K562 (cell line): ENCODE results near the gene PPM1F. TPM values are rescaled to one million over a fixed set of nuclear protein-coding genes. Genes with fewer than 3 reads are reported as not detected.
A peak's percentile ranks its signal among the peaks of the same experiment; 100 is the strongest.

Experiments used
- CTBP1 ChIP-seq: fragments of 450-650 bp; IDR thresholded peaks from 2 replicates; pipeline ENCODE4 v1.6.1; 2016; ENCODE audit warnings: borderline replicate concordance
- ILF3 ChIP-seq: fragments of 450-650 bp; IDR thresholded peaks from 2 replicates; pipeline ENCODE4 v1.6.1; 2018; ENCODE audit warnings: antibody characterized with exemption, mild to moderate bottlenecking, moderate library complexity, borderline replicate concordance
- MAZ ChIP-seq, 2 experiments: fragments of 450-650 bp in 1 of 2; sonication (generic) in 1 of 2; formaldehyde crosslinking; IDR thresholded peaks in 1 of 2; conservative IDR thresholded peaks in 1 of 2; 2 replicates each; pipeline versions ENCODE4 v1.4.0 to v1.5.0; 2020; ENCODE audit warnings: mild to moderate bottlenecking in 1 of 2, missing genetic modification reagents in 1 of 2
- MTF1 ChIP-seq: fragments of 250-450 bp; sonication (Bioruptor Pico); IDR thresholded peaks from 2 replicates; pipeline ENCODE4 v1.9.0; 2021; ENCODE audit warnings: moderate library complexity, mild to moderate bottlenecking, inconsistent platforms, borderline replicate concordance
- POLR2B ChIP-seq: fragments of 450-650 bp; IDR thresholded peaks from 2 replicates; pipeline ENCODE4 v1.6.1; 2018; ENCODE audit warnings: low read depth; ENCODE audit not compliant: partially characterized antibody
- SMAD3 ChIP-seq: fragments of 450-650 bp; formaldehyde crosslinking; conservative IDR thresholded peaks from 2 replicates; pipeline ENCODE4 v1.4.0; 2020; ENCODE audit warnings: mild to moderate bottlenecking
- ZNF197 ChIP-seq: fragments of 200-800 bp; sonication (Bioruptor generic); IDR thresholded peaks from 2 replicates; pipeline ENCODE4 v1.6.1; 2016; ENCODE audit warnings: low read depth, missing genetic modification characterization, missing compliant biosample characterization
- ZNF707 ChIP-seq: fragments of 250-450 bp; sonication (Bioruptor Pico); conservative IDR thresholded peaks from 2 replicates; pipeline ENCODE4 v1.8.0; 2022; ENCODE audit warnings: inconsistent platforms, mild to moderate bottlenecking, moderate library complexity
- ZSCAN29 ChIP-seq: fragments of 450-650 bp; IDR thresholded peaks from 2 replicates; pipeline ENCODE4 v1.6.1; 2017
- polyA plus RNA-seq, 8 experiments: library from polyadenylated mRNA; depleted of rRNA in 4 of 8; stranded (reverse) in 5 of 8; unstranded in 3 of 8; fragments of >200 nt; fragmentation: Nextera tagmentation in 2 of 8; fragmentation: Illumina TruSeq in 1 of 8; extraction: Ambion mirVana in 2 of 8; extraction: Trizol in 1 of 8; gene quantifications; 2 replicates each; pipeline versions ENCODE4 v1.2.1 to v1.2.3, GENCODE V29; 2011 to 2014; ENCODE audit warnings: inconsistent platforms in 1 of 8, missing spikeins in 1 of 8
- total RNA-seq, 7 experiments: library from RNA; depleted of rRNA in 6 of 7; stranded (reverse); fragments of >200 nt in 6 of 7; fragmentation: Illumina TruSeq in 2 of 7; extraction: Trizol in 2 of 7; gene quantifications; 2 replicates each; pipeline versions ENCODE4 v1.2.1 to v1.2.3, GENCODE V29; 2011 to 2021; ENCODE audit warnings: low replicate concordance in 1 of 7
- TF ChIP-seq, protein P1 (sequence below): fragments of 250-450 bp; sonication (Bioruptor Pico); IDR thresholded peaks from 2 replicates; pipeline ENCODE4 v1.5.0; 2022; ENCODE audit warnings: mild to moderate bottlenecking
- TF ChIP-seq, protein P2 (sequence below), 2 experiments: fragments of 450-650 bp; IDR thresholded peaks; 2 replicates each; pipeline ENCODE4 v1.6.1; 2016; ENCODE audit warnings: mild to moderate bottlenecking in 2 of 2, borderline replicate concordance in 1 of 2, low read depth in 1 of 2, moderate library complexity in 1 of 2
- TF ChIP-seq, protein P3 (sequence below): fragments of 450-650 bp; formaldehyde crosslinking; IDR thresholded peaks from 2 replicates; pipeline ENCODE4 v1.4.0; 2020; ENCODE audit warnings: mild to moderate bottlenecking, moderate library complexity
- TF ChIP-seq, protein P4 (sequence below): fragments of 250-450 bp; sonication (Bioruptor Pico); IDR thresholded peaks from 2 replicates; pipeline ENCODE4 v1.8.0; 2021; ENCODE audit warnings: mild to moderate bottlenecking, moderate library complexity

The PPM1F gene
- total and polyA plus RNA-seq, 9 of the 15 experiments (the other 6 are each of a cell fraction or from before 2014, with no cell fraction given), result 2.1 to 159 (median 64.0) TPM

DNA sequence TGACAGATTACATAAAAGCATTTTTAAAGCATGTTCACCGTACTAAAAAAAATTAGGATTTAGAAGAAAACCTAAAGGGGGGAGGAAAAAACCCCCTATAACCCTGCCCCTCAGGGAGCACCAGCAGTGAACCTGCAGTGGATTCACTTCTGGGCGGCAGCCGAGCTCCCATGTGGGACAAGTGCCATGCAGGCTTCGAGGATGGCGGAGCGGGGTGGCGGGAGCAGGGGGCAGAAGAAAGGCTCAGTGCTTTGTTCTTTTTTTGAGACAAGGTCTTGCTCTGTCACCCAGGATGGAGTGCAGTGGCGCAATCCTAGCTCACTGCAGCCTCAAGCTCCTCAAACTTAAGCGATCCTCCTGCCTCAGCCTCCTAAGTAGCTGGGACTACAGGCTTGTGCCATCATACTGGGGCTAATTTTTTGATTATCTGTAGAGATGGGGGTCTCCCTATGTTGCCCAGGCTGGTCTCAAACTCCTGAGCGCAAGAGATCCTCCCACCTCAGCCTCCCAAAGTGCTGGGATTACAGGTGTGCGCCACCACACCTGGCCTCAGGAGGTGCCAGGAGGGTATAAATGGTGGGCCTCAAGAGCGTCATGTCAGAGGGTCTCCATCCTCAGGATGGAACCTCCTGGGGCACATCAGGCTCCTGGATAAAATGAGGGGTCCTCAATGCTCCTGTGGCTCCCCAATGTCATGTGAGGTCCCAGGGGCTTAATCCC is 34.0 kb downstream of the PPM1F start (continued):
- TF ChIP-seq, protein P1, sequence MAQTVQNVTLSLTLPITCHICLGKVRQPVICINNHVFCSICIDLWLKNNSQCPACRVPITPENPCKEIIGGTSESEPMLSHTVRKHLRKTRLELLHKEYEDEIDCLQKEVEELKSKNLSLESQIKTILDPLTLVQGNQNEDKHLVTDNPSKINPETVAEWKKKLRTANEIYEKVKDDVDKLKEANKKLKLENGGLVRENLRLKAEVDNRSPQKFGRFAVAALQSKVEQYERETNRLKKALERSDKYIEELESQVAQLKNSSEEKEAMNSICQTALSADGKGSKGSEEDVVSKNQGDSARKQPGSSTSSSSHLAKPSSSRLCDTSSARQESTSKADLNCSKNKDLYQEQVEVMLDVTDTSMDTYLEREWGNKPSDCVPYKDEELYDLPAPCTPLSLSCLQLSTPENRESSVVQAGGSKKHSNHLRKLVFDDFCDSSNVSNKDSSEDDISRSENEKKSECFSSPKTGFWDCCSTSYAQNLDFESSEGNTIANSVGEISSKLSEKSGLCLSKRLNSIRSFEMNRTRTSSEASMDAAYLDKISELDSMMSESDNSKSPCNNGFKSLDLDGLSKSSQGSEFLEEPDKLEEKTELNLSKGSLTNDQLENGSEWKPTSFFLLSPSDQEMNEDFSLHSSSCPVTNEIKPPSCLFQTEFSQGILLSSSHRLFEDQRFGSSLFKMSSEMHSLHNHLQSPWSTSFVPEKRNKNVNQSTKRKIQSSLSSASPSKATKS (CRISPR knock-in tag), result no peak
- TF ChIP-seq, protein P2, sequence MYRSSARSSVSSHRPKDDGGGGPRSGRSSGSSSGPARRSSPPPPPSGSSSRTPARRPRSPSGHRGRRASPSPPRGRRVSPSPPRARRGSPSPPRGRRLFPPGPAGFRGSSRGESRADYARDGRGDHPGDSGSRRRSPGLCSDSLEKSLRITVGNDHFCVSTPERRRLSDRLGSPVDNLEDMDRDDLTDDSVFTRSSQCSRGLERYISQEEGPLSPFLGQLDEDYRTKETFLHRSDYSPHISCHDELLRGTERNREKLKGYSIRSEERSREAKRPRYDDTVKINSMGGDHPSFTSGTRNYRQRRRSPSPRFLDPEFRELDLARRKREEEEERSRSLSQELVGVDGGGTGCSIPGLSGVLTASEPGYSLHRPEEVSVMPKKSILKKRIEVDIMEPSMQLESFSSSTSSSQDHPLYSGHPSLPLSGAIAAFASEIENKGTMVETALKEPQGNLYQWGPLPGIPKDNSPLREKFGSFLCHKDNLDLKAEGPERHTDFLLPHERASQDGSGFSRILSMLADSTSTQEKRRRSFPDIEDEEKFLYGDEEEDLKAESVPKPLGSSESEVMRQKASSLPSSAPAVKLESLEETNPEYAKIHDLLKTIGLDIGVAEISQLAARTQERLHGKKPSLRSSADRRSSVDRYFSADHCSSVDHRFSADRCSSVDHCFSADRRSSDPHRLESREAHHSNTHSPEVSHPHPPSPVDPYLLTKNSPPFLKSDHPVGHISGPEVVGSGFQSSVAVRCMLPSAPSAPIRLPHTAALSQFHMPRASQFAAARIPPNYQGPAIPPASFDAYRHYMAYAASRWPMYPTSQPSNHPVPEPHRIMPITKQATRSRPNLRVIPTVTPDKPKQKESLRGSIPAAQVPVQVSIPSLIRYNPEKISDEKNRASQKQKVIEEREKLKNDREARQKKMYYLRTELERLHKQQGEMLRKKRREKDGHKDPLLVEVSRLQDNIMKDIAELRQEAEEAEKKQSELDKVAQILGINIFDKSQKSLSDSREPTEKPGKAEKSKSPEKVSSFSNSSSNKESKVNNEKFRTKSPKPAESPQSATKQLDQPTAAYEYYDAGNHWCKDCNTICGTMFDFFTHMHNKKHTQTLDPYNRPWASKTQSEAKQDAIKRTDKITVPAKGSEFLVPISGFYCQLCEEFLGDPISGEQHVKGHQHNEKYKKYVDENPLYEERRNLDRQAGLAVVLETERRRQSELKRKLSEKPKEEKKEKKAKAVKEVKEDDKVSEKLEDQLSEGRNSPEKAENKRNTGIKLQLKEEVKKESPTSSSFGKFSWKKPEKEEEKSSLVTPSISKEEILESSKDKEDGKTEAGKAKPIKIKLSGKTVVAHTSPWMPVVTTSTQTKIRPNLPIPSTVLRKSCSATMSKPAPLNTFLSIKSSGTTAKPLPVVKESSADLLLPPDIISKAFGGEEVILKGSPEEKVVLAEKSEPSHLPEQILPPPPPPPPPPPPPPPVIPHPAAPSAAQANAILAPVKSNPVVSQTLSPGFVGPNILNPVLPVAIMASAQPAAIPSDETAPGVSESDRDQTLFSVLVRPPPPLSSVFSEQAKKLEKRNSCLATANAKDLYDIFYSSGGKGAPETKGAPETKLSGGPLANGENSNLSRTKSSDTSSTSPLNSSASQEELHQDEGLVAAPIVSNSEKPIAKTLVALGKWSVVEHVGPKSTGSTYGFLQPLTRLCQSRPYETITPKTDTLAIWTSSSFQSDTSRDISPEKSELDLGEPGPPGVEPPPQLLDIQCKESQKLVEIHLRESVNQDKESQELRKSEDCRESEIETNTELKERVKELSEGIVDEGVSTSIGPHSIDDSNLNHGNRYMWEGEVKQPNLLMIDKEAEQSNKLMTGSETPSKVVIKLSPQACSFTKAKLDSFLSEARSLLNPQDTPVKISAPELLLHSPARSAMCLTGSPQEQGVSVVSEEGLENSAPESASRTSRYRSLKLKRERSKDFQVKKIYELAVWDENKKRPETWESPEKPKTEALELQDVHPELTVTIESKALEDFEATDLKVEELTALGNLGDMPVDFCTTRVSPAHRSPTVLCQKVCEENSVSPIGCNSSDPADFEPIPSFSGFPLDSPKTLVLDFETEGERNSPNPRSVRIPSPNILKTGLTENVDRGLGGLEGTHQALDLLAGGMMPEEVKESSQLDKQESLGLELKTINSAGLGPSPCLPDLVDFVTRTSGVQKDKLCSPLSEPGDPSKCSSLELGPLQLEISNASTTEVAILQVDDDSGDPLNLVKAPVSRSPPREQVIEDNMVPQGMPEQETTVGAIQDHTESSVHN (IDR thresholded peaks at IDR 0.05; ENCODE audit: borderline replicate concordance in 1 of 2, low read depth in 1 of 2), result no peak
- TF ChIP-seq POLR2B (peak; percentile 33), ZSCAN29 (no peak), MAZ (CRISPR knock-in tag; conservative IDR thresholded peaks at IDR 0.05 in 1 of 2, IDR thresholded peaks at IDR 0.05 in 1 of 2) (no peak), ZNF197 (no peak), CTBP1 (no peak), MTF1 (CRISPR knock-in tag) (peak; percentile 13; the same call in 1 of the 2 replicates), SMAD3 (CRISPR knock-in tag) (no peak), ZNF707 (CRISPR knock-in tag) (0 out of 2 replicates have a peak, but pooled peaks have one; percentile 55), ILF3 (no peak)
- TF ChIP-seq, protein P3, sequence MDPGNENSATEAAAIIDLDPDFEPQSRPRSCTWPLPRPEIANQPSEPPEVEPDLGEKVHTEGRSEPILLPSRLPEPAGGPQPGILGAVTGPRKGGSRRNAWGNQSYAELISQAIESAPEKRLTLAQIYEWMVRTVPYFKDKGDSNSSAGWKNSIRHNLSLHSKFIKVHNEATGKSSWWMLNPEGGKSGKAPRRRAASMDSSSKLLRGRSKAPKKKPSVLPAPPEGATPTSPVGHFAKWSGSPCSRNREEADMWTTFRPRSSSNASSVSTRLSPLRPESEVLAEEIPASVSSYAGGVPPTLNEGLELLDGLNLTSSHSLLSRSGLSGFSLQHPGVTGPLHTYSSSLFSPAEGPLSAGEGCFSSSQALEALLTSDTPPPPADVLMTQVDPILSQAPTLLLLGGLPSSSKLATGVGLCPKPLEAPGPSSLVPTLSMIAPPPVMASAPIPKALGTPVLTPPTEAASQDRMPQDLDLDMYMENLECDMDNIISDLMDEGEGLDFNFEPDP (CRISPR knock-in tag), result 0 out of 2 replicates have a peak, but pooled peaks have one; percentile 45
- TF ChIP-seq, protein P4, sequence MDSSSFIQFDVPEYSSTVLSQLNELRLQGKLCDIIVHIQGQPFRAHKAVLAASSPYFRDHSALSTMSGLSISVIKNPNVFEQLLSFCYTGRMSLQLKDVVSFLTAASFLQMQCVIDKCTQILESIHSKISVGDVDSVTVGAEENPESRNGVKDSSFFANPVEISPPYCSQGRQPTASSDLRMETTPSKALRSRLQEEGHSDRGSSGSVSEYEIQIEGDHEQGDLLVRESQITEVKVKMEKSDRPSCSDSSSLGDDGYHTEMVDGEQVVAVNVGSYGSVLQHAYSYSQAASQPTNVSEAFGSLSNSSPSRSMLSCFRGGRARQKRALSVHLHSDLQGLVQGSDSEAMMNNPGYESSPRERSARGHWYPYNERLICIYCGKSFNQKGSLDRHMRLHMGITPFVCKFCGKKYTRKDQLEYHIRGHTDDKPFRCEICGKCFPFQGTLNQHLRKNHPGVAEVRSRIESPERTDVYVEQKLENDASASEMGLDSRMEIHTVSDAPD (CRISPR knock-in tag), result no peak
